Left ventricle myocardium superior (tissue), 1 donor: ENCODE data around the gene CCR2. TPM values are rescaled to one million over a fixed set of nuclear protein-coding genes. Genes with fewer than 3 reads are reported as not detected.
"Not testable (repeated sequence)": the region's sequence is repeated elsewhere in the genome, so short reads cannot be mapped to it uniquely, and the experiment has no call there.

ENCODE experiments used
- ATAC-seq: fragments of 200-7000 bp; cut with Tn5 transposase; one replicate; pipeline ENCODE4 v1.9.1; 2020; ENCODE audit warnings: mild to moderate bottlenecking, moderate library complexity
- DNase-seq: peaks from one replicate; pipeline ENCODE4 v3.0.0-alpha.2; 2020
- intact Hi-C: fragments of 100-400 bp; cut with micrococcal nuclease; formaldehyde crosslinking; loops from one replicate; pipeline ENCODE4 v1.11.0; 2022
- total RNA-seq: library from RNA; stranded (reverse); fragmentation: NEBNext Ultra II Directional; extraction: Animal tissue kit (Norgen Biotek cat#: 25700); gene quantifications from one replicate; pipeline ENCODE4 v1.2.1, GENCODE V29; 2021
- donor health status: DM: no; HTN: yes; CAD: no; lungs with severe emphysema.

Gene CCR2
- total RNA-seq, 1 donor from 2014 or later, result 1.3 TPM

DNA sequence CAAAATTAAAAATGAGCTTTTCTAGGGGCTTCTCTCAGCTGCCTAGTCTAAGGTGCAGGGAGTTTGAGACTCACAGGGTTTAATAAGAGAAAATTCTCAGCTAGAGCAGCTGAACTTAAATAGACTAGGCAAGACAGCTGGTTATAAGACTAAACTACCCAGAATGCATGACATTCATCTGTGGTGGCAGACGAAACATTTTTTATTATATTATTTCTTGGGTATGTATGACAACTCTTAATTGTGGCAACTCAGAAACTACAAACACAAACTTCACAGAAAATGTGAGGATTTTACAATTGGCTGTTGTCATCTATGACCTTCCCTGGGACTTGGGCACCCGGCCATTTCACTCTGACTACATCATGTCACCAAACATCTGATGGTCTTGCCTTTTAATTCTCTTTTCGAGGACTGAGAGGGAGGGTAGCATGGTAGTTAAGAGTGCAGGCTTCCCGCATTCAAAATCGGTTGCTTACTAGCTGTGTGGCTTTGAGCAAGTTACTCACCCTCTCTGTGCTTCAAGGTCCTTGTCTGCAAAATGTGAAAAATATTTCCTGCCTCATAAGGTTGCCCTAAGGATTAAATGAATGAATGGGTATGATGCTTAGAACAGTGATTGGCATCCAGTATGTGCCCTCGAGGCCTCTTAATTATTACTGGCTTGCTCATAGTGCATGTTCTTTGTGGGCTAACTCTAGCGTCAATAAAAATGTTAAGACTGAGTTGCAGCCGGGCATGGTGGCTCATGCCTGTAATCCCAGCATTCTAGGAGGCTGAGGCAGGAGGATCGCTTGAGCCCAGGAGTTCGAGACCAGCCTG lies 17.8 kb downstream of the CCR2 start:
- intact Hi-C loops, result no loop called here
- ATAC-seq (no peak), DNase-seq (no peak)

DNA sequence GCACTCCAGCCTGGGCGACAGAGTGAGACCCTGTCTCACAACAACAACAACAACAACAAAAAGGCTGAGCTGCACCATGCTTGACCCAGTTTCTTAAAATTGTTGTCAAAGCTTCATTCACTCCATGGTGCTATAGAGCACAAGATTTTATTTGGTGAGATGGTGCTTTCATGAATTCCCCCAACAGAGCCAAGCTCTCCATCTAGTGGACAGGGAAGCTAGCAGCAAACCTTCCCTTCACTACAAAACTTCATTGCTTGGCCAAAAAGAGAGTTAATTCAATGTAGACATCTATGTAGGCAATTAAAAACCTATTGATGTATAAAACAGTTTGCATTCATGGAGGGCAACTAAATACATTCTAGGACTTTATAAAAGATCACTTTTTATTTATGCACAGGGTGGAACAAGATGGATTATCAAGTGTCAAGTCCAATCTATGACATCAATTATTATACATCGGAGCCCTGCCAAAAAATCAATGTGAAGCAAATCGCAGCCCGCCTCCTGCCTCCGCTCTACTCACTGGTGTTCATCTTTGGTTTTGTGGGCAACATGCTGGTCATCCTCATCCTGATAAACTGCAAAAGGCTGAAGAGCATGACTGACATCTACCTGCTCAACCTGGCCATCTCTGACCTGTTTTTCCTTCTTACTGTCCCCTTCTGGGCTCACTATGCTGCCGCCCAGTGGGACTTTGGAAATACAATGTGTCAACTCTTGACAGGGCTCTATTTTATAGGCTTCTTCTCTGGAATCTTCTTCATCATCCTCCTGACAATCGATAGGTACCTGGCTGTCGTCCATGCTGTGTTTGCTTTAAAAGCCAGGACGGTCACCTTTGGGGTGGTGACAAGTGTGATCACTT lies 18.8 kb downstream of the CCR2 start:
- ATAC-seq, result peak; percentile 29

DNA sequence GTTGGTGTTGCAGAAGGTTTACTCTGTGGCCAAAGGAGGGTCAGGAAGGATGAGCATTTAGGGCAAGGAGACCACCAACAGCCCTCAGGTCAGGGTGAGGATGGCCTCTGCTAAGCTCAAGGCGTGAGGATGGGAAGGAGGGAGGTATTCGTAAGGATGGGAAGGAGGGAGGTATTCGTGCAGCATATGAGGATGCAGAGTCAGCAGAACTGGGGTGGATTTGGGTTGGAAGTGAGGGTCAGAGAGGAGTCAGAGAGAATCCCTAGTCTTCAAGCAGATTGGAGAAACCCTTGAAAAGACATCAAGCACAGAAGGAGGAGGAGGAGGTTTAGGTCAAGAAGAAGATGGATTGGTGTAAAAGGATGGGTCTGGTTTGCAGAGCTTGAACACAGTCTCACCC lies 20.8 kb downstream of the CCR2 start:
- ATAC-seq (no peak), DNase-seq (no peak)
- intact Hi-C loops, result no loop called here

More for the DNA sequence above, 18.8 kb downstream of the CCR2 start:
- no peak for DNase-seq
- intact Hi-C loops, result no loop called here

DNA sequence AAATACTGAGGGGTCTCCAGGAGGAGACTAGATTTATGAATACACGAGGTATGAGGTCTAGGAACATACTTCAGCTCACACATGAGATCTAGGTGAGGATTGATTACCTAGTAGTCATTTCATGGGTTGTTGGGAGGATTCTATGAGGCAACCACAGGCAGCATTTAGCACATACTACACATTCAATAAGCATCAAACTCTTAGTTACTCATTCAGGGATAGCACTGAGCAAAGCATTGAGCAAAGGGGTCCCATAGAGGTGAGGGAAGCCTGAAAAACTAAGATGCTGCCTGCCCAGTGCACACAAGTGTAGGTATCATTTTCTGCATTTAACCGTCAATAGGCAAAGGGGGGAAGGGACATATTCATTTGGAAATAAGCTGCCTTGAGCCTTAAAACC lies 21.3 kb downstream of the CCR2 start:
- intact Hi-C loops, result no loop called here
- ATAC-seq, result no peak
- DNase-seq, result no peak

DNA sequence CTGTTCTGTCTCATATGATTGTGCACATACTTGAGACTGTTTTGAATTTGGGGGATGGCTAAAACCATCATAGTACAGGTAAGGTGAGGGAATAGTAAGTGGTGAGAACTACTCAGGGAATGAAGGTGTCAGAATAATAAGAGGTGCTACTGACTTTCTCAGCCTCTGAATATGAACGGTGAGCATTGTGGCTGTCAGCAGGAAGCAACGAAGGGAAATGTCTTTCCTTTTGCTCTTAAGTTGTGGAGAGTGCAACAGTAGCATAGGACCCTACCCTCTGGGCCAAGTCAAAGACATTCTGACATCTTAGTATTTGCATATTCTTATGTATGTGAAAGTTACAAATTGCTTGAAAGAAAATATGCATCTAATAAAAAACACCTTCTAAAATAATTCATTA lies 21.9 kb downstream of the CCR2 start:
- ATAC-seq, result no peak
- no peak for DNase-seq
- intact Hi-C loops, result no loop called here

DNA sequence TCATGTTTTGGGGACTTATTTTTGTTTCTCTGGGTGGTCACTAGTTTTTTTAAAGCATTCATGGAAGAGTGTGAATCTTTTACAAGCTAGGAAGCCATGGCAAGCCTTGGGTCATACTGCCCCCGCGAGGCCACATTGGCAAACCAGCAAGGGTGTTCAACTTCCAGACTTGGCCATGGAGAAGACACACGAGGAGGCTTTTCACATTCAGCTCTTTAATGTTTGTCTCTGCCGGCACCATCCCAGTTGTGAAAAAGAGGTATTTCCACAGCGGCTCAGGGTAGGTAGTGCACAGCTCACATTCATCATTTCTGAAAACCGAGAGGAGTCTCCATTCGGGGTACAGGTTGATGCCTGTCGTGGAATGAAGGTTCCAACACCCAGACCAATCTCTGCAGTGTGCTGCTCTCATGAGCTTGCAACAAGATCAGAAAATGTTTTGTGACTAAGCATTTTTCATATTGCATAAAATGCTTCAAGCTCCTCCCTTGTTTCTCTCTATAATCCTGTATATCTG lies 24.6 kb downstream of the CCR2 start:
- ATAC-seq, result peak; percentile 58
- intact Hi-C loops, result no loop called here
- DNase-seq, result peak; percentile 76

DNA sequence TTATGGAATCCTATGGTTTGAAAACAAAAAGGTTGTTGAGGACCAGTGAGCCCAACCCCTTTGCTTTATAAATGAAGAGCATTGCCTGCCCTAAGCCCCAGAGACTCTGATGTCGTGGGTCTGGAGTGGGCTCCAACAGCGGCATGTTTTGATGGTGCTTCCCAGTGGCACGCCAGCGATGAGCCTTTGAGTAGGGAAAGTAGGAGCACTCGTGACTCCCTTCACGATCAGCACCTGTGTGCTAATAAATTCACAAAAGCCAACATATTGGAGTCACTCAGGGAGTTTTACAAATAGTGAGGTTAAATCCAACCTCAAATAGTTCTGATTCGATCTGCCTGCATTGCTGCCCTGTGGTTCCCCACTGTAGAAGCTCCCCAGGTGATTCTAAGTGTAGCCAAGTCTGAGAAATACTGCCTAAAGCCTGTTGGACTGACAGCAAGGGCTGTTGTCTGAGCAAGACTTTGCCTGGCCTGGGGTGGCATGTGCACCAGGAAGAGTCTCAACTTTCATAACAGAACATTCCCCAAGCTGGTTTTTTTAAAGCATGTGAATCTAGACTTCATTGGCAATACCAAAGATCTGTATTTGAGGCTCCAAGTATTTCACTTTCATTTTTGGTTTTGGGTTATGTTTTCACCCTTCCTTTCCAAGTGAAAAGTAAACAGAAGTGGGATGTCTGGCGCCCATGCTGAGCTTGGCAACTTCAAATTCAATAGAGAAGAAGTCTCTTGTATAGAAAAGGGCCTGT lies 26.7 kb downstream of the CCR2 start:
- ATAC-seq, result no peak
- DNase-seq, result no peak
- intact Hi-C loops, result no loop called here

DNA sequence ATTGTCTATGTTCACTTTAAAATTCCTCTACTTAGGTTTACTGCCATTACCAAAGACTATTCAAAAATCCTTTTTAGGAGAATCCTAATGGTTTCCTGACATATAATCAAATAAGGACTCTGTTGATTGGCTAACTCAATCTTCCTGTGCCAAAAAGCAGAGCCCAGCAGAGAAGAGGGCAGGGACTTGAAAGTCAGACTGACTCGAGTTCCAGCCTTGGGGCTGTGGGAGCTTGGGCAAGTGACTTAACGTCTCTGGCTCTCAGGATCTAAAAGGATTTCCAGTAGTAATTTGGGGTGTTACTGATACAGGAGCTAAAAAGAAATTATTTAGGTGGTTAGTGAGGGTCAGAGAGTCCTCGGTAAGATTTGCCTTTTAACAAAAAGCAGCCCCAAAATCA lies 27.7 kb downstream of the CCR2 start:
- intact Hi-C loops, result no loop called here
- DNase-seq (no peak), ATAC-seq (no peak)

DNA sequence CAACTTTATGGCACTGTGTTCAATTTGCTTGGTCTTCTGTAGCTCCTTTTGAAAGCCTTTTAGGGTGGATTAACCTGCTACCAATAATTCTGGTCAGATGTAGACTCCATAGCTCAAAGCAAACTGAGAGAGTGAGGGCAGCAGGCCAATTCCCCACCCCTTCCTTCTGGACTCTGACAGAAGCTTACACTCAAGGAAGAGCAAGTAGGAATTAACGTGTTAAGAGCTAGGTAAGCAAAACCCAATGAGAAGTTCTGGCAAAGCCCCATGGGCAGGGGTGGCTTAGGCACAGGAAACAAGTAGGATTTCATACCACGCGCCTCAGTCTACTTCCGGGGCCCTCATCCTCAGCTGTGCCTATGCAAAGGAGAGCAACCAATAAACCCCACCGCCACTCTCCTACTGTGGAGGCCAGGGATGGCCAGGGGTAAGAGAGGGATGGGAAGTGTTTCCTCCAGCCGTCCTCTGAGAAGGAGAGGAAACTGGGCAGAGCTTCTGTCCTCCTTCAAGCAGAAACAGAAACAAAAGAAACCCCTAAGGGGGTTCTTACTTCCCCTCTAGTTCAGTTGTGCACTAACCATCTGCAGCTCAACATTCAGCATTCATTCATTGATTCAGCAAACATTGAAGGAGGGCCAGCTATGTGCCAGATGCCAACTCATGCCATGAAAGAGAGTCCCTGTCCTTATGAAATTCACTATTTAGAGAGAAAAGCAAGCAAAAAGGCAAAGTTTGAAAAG lies 29.5 kb downstream of the CCR2 start:
- peak; percentile 25 for ATAC-seq

DNA sequence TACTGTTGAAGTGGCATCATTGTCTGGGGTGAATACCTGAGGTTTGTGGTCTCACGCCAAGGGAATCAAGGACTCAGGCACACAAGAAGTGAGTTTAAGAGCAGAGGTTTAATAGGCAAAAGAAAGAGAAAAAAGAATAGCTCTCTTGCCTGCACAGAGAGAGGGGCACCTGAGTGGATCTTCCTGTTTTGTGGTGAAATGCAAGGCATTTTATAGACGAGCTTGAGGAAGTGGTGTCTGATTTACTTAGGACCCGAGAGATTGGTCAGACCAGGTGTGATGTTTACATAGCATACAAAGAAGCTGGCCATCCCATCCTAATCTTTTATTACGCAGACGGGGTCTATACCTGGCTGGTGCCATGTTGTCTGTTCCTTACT lies 30.0 kb downstream of the CCR2 start:
- DNase-seq (no peak), ATAC-seq (no peak)
- intact Hi-C loops, result no loop called here

More for the DNA sequence above, 29.5 kb downstream of the CCR2 start:
- intact Hi-C loops, result no loop called here
- no peak for DNase-seq

DNA sequence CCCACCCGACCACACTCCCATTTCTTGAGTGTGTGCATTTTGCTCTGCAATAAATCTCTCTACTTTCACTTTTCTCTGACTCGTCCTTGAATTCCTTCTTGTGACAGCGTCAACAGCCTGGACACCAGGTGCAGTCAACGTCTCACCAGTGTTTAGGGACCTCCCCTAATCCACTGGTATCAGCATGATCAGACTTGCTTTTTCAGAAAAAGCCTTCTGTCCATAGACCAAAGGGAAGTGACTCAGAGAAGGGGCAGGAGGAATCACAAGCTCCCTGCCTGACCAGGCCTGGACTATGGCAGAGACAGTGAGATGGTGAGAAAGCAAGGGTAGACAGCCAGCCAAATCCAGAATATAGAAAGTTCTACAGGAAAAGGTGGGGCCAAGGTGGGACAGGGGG lies 32.3 kb downstream of the CCR2 start:
- intact Hi-C loops, result no loop called here
- DNase-seq, result no peak
- no peak for ATAC-seq

DNA sequence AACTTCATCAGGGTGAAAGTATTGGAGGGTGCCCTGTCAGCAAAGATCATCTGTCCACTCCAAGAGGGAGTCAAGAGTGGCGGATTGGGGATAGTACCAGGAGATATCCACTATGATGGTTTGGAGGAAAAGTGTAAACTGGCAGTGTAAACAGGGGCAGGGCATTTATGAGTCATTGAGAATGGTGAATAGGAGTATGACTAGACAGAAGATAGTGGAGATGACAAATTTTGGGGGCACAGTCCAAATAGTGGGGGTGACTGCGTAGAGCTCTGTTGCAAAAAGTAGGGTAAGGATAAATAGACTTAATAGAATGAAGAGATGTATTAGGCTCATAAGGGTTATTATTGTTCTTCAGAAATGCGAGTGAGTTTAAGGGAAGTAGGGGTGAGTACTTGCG lies 34.9 kb downstream of the CCR2 start:
- ATAC-seq, DNase-seq, intact Hi-C loops: not testable (repeated sequence)

DNA sequence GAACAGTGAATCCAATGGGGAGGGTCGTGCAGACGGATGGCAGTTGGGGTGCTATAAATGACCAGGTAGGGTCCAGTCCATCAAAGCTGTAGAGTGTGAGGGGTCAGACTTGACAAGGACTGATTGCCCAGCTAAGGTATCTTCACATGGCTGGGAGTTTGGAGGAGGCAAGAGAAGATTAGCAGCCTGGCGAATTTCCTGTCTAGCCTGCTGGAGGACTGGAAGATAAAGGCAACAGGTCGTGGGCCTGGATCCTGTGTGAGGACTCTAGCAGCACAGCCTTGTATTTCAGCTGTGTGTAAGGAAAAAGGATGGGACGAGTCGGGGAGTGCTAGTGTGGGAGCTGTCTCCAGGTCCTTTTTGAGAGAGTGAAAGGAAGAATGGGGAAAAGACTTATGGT lies 35.4 kb downstream of the CCR2 start:
- intact Hi-C loops, result no loop called here
- DNase-seq (no peak), ATAC-seq (no peak)

DNA sequence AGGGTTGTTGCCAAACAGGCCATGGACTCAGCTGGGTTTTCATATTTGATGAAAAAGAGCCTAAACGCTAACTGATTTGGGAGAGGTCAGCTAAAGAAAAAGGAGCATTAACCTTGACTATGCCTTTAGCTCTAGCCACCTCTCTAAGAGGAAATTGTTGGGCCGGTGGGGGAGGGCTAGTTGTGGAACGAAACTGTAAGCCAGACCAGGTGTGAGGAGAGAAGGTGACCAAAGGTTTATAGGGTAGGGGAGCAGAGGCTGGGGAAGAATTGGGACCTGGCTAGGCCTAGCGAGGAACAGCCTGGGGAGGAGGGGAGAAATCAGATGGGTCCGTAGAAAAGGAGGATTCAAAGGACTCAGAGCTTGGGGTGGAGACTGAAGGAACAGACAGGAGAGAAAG lies 37.6 kb downstream of the CCR2 start:
- ATAC-seq, DNase-seq, intact Hi-C loops: not testable (repeated sequence)

DNA sequence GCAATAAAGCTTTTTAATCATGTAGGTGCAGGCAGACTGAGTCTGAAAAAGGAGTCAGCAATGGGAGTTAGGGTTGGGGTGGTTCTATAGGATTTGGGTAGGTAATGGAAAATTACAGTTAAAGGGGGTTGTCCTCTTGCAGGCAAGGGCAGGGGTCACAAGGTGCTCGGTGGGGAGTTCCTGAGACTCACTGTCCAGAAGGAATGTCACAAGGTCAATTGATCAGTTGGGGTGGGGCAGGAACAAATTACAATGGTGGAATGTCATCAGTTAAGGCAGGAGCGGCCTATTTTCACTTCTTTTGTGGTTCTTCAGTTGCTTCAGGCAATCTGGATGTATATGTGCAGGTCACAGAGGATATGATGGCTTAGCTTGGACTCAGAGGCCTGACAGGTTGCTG lies 39.1 kb downstream of the CCR2 start:
- intact Hi-C loops, result no loop called here
- DNase-seq (no peak), ATAC-seq (no peak)

DNA sequence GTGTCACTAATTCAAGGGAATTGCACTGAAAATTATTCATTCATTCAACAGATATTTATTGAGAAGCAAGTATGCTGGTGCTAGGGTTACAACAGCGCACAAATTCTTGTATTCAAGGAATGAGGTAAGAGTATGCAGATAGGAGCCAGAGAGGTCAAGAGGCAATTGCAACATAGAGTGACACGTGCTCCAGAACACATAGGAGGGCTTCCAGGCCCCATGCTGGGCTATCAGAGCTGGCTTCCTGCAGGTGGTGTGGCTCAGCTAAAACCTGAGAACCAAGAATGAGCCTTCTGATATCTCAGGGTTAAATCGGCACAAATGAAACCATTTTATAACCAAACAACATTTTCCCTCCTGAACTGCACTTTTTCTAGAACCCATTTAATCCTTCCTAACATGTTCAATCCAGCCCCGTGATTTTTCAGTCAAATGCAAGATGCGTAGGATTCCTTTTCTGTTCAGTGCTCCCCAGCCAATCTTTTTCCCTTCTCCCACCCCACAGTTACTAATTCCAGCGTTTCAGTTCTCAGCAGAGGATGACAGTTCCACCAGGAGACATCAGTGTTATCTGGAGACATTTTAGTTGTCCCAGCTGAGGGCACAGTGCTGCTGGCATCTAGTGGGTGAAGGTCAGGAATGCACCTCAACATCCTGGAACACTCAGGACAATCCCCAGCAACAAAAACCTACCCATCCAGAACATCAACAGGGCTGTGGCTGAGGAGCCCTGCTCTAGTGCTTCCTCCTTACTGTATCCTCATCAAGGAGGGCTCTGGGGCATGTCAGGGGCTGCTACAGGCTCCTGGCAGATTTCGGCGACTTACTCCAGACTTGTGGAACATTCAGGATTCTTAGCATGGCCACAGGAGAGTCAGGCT lies 39.9 kb downstream of the CCR2 start:
- DNase-seq (no peak), ATAC-seq (peak; percentile 74)
- intact Hi-C loops, result no loop called here

DNA sequence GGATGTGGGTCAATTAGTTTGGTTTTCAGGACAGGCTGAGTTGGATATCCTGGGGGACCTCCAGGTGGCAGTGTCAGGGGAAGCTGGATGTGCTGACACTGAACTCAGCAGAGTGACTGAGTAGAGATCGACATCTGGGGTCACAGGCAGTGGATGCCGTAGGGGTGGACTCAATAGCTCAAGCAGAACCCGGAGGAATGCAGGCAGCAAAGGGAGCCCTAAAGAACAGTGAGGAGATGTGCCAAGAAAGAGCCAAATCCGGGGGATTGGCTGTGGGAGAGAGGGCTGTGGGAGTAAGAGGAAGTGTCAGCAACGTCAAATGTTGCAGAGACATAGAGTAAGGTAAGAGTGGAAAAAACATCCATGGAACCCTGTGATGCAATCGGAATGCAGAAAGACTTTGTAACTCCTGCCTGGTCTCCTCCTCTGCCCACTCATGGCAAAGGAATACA lies 41.3 kb downstream of the CCR2 start:
- ATAC-seq, result no peak
- intact Hi-C loops, result no loop called here
- no peak for DNase-seq
